ACC112 (cell line): ENCODE measurements around the gene CDC42BPA.
A peak's percentile ranks its signal among the peaks of the same experiment; 100 is the strongest.

Source experiments
- H2AFZ ChIP-seq: fragments of 200-600 bp; sonication (generic); one replicate; pipeline ENCODE4 v1.6.0; 2017; ENCODE audit warnings: antibody characterized with exemption, low read length; ENCODE audit not compliant: unreplicated experiment
- H3K27ac ChIP-seq: fragments of 200-600 bp; sonication (generic); 2 replicates; pipeline ENCODE4 v1.5.1; 2014; ENCODE audit warnings: low read depth, mild to moderate bottlenecking, antibody characterized with exemption, low read length, moderate library complexity
- H3K27me3 ChIP-seq: fragments of 200-600 bp; sonication (generic); 2 replicates; pipeline ENCODE4 v1.6.1; 2014; ENCODE audit warnings: mild to moderate bottlenecking, antibody characterized with exemption, low read length, moderate library complexity, mixed read lengths; ENCODE audit not compliant: insufficient read depth
- H3K36me3 ChIP-seq: fragments of 200-600 bp; sonication (generic); 2 replicates; pipeline ENCODE4 v1.6.1; 2016; ENCODE audit warnings: mild to moderate bottlenecking, antibody characterized with exemption, low read length, moderate library complexity, mixed read lengths; ENCODE audit not compliant: insufficient read depth
- H3K4me1 ChIP-seq: fragments of 200-600 bp; sonication (generic); one replicate; pipeline ENCODE4 v1.6.1; 2016; ENCODE audit warnings: low read length, mixed read lengths; ENCODE audit not compliant: insufficient read depth, unreplicated experiment, control insufficient read depth
- H3K4me3 ChIP-seq: fragments of 200-600 bp; sonication (generic); 2 replicates; pipeline ENCODE4 v1.5.1; 2014; ENCODE audit warnings: mild to moderate bottlenecking, low read depth, low read length
- H3K79me2 ChIP-seq: fragments of 200-600 bp; sonication (generic); one replicate; pipeline ENCODE4 v1.6.0; 2016; ENCODE audit warnings: low read length; ENCODE audit not compliant: control insufficient read depth, unreplicated experiment, insufficient read depth

The CDC42BPA gene

GRCh38 chr1:227305894-227306626, 12.2 kb downstream of the CDC42BPA start:
- peaks cover 50% of the 10 kb centered on the region for H3K79me2 ChIP-seq
- H3K4me1 ChIP-seq: peaks cover 2% of the 10 kb centered on the region
- H2AFZ ChIP-seq: no peak overlapping the region
- 0 out of 2 replicates have a peak, but pooled peaks cover 4% of the 10 kb centered on the region for H3K36me3 ChIP-seq
- no peak overlapping the region for H3K4me3 ChIP-seq
- no peak overlapping the region for H3K27ac ChIP-seq
- H3K27me3 ChIP-seq: no peaks in the 10 kb centered on the region

GRCh38 chr1:227304665-227305064, 13.6 kb downstream of the CDC42BPA start:
- Histone ChIP-seq H2AFZ (no peak overlapping the region), H3K4me3 (no peak overlapping the region), H3K79me2 (peaks cover 49% of the 10 kb centered on the region), H3K27ac (no peak overlapping the region), H3K4me1 (peaks cover 2% of the 10 kb centered on the region), H3K36me3 (0 out of 2 replicates have a peak, but pooled peaks cover 4% of the 10 kb centered on the region), H3K27me3 (no peaks in the 10 kb centered on the region)

GRCh38 chr1:227303662-227304061, 14.6 kb downstream of the CDC42BPA start:
- no peak overlapping the region for H2AFZ ChIP-seq
- no peaks in the 10 kb centered on the region for H3K27me3 ChIP-seq
- H3K4me1 ChIP-seq: peaks cover 10% of the 10 kb centered on the region
- no peak overlapping the region for H3K4me3 ChIP-seq
- H3K27ac ChIP-seq: no peak overlapping the region
- peaks cover 46% of the 10 kb centered on the region for H3K79me2 ChIP-seq
- H3K36me3 ChIP-seq: 0 out of 2 replicates have a peak, but pooled peaks cover 4% of the 10 kb centered on the region

- Histone ChIP-seq H3K4me1 (peaks cover 17% of the 10 kb centered on the region), H3K27me3 (no peaks in the 10 kb centered on the region), H3K79me2 (peaks cover 55% of the 10 kb centered on the region), H3K4me3 (no peak overlapping the region), H2AFZ (no peak overlapping the region), H3K36me3 (no peaks in the 10 kb centered on the region), H3K27ac (no peak overlapping the region)
Observed at GRCh38 chr1:227300682-227301081, 17.6 kb downstream of the CDC42BPA start.

GRCh38 chr1:227299688-227300087, 18.6 kb downstream of the CDC42BPA start:
- Histone ChIP-seq H3K4me1 (peaks cover 17% of the 10 kb centered on the region), H3K79me2 (peaks cover 61% of the 10 kb centered on the region), H2AFZ (no peak overlapping the region), H3K4me3 (peak overlapping the region; percentile 70; the same call in 1 of the 2 replicates), H3K27me3 (no peaks in the 10 kb centered on the region), H3K27ac (peak overlapping the region; percentile 61), H3K36me3 (no peaks in the 10 kb centered on the region)

- no peaks in the 10 kb centered on the region for H3K36me3 ChIP-seq
Observed at GRCh38 chr1:227299241-227299627, 19.1 kb downstream of the CDC42BPA start.

GRCh38 chr1:227298512-227299240, 19.6 kb downstream of the CDC42BPA start:
- Histone ChIP-seq H3K79me2 (peaks cover 59% of the 10 kb centered on the region), H3K27ac (peak overlapping the region; percentile 61), H3K27me3 (no peaks in the 10 kb centered on the region), H2AFZ (peak overlapping the region; percentile 12), H3K4me1 (peaks cover 17% of the 10 kb centered on the region), H3K36me3 (no peaks in the 10 kb centered on the region), H3K4me3 (peak overlapping the region; percentile 70)

More at GRCh38 chr1:227299241-227299627, 19.1 kb downstream of the CDC42BPA start:
- Histone ChIP-seq H3K27me3 (no peaks in the 10 kb centered on the region), H3K27ac (peak overlapping the region; percentile 61), H3K4me3 (peak overlapping the region; percentile 70), H3K79me2 (peaks cover 58% of the 10 kb centered on the region), H3K4me1 (peaks cover 17% of the 10 kb centered on the region), H2AFZ (no peak overlapping the region)

GRCh38 chr1:227297073-227297793, 21.1 kb downstream of the CDC42BPA start:
- no peak overlapping the region for H3K4me3 ChIP-seq
- H3K4me1 ChIP-seq: peaks cover 17% of the 10 kb centered on the region
- H3K79me2 ChIP-seq: peaks cover 65% of the 10 kb centered on the region
- no peak overlapping the region for H3K27ac ChIP-seq
- no peaks in the 10 kb centered on the region for H3K36me3 ChIP-seq
- H2AFZ ChIP-seq: no peak overlapping the region
- H3K27me3 ChIP-seq: no peaks in the 10 kb centered on the region

GRCh38 chr1:227295609-227296008, 22.7 kb downstream of the CDC42BPA start:
- Histone ChIP-seq H3K27ac (no peak overlapping the region), H3K4me1 (peaks cover 17% of the 10 kb centered on the region), H3K79me2 (peaks cover 75% of the 10 kb centered on the region), H2AFZ (no peak overlapping the region), H3K36me3 (no peaks in the 10 kb centered on the region), H3K27me3 (no peaks in the 10 kb centered on the region), H3K4me3 (no peak overlapping the region)

GRCh38 chr1:227285745-227286144, 32.5 kb downstream of the CDC42BPA start:
- H3K4me3 ChIP-seq: no peak overlapping the region
- no peaks in the 10 kb centered on the region for H3K4me1 ChIP-seq
- no peak overlapping the region for H2AFZ ChIP-seq
- peaks cover 50% of the 10 kb centered on the region for H3K79me2 ChIP-seq
- H3K36me3 ChIP-seq: peaks cover 12% of the 10 kb centered on the region; the same call in 1 of the 2 replicates
- no peak overlapping the region for H3K27ac ChIP-seq
- no peaks in the 10 kb centered on the region for H3K27me3 ChIP-seq
